Endodermal cell (in vitro differentiated cells): ENCODE results near the gene MID1. TPM values are rescaled to one million over a fixed set of nuclear protein-coding genes. Genes with fewer than 3 reads are reported as not detected.

Experiments
- DNase-seq: peaks from one replicate; pipeline ENCODE4 v3.0.0-alpha.2; 2017
- H3K27ac ChIP-seq: 2 replicates; pipeline ENCODE4 v1.5.1; 2013; ENCODE audit warnings: mild to moderate bottlenecking, low read depth, low read length, moderate library complexity
- H3K27me3 ChIP-seq: 2 replicates; pipeline ENCODE4 v1.6.1; 2013; ENCODE audit warnings: mild to moderate bottlenecking, low read length, moderate library complexity; ENCODE audit not compliant: insufficient read depth, control insufficient read depth, poor library complexity, severe bottlenecking
- H3K36me3 ChIP-seq: 2 replicates; pipeline ENCODE4 v1.7.0; 2013; ENCODE audit warnings: mild to moderate bottlenecking, low read length, moderate library complexity; ENCODE audit not compliant: control insufficient read depth, insufficient read depth
- H3K4me1 ChIP-seq: one replicate; pipeline ENCODE4 v1.7.0; 2013; ENCODE audit warnings: low read length; ENCODE audit not compliant: control insufficient read depth, insufficient read depth
- H3K4me3 ChIP-seq: 2 replicates; pipeline ENCODE4 v1.5.1; 2013; ENCODE audit warnings: mild to moderate bottlenecking, low read length, moderate library complexity
- H3K9ac ChIP-seq: 2 replicates; pipeline ENCODE4 v1.6.1; 2013; ENCODE audit warnings: mild to moderate bottlenecking, low read length, moderate library complexity; ENCODE audit not compliant: poor library complexity, severe bottlenecking; ENCODE audit errors: extremely low read depth
- H3K9me3 ChIP-seq: 2 replicates; pipeline ENCODE4 v1.6.1; 2013; ENCODE audit warnings: mild to moderate bottlenecking, low read length, moderate library complexity; ENCODE audit not compliant: control insufficient read depth
- H3K27ac Mint-ChIP-seq: 2 replicates; pipeline ENCODE4 v1.8.0; 2020; ENCODE audit warnings: mixed read lengths
- H3K27me3 Mint-ChIP-seq: 2 replicates; pipeline ENCODE4 v1.8.0; 2021; ENCODE audit warnings: mild to moderate bottlenecking, mixed read lengths; ENCODE audit not compliant: insufficient read depth
- H3K36me3 Mint-ChIP-seq: 2 replicates; pipeline ENCODE4 v1.8.0; 2020; ENCODE audit warnings: low read depth, mixed read lengths
- H3K4me1 Mint-ChIP-seq: 2 replicates; pipeline ENCODE4 v1.8.0; 2020; ENCODE audit warnings: mixed read lengths
- H3K4me3 Mint-ChIP-seq: 2 replicates; pipeline ENCODE4 v1.8.0; 2020; ENCODE audit warnings: mild to moderate bottlenecking, moderate library complexity, mixed read lengths
- H3K9me3 Mint-ChIP-seq: 2 replicates; pipeline ENCODE4 v1.8.0; 2020; ENCODE audit warnings: mild to moderate bottlenecking, mixed read lengths
- CTCF ChIP-seq: fragments of 200-600 bp; sonication (generic); conservative IDR thresholded peaks from 2 replicates; pipeline ENCODE4 v1.5.0; 2021; ENCODE audit warnings: antibody characterized with exemption, mild to moderate bottlenecking
- WGBS, 2 experiments: methylation state at CpG; one replicate each; pipeline versions ENCODE4 v1.1.5 to v1.1.7; 2013; ENCODE audit warnings: missing lambda C conversion rate in 2 of 2, mixed read lengths in 1 of 2; ENCODE audit not compliant: insufficient coverage in 1 of 2, insufficient read length in 1 of 2; 5-methylcytosine and 5-hydroxymethylcytosine counted together
- total RNA-seq, 2 donors: library from RNA; stranded (reverse); fragmentation: NEBNext Ultra II Directional in 1 of 2; extraction: Animal tissue kit (Norgen Biotek cat#: 25700) in 1 of 2; gene quantifications; 2 replicates in 1 of 2; 3 replicates in 1 of 2; pipeline ENCODE4 v1.2.1, GENCODE V29; 2021

Gene MID1
- total RNA-seq, 2 donors from 2014 or later = 23.5 to 24.9 TPM

GRCh38 chrX:10502961-10503360 is 117.4 kb downstream of the MID1 start:
- H3K4me1 ChIP-seq = no peaks in the 10 kb centered on the region
- H3K27ac Mint-ChIP-seq = no peak overlapping the region

GRCh38 chrX:10501611-10502010 is 118.8 kb downstream of the MID1 start:
- H3K4me3 Mint-ChIP-seq = no peak overlapping the region
- 100% methylated on average over 6 of the region's 6 CpGs; no CpG with 5 or more reads in 1 of the 2 experiments for WGBS, 2 experiments
- peaks cover 56% of the 10 kb centered on the region for H3K9me3 Mint-ChIP-seq
- no peaks in the 10 kb centered on the region for H3K27me3 ChIP-seq
- H3K4me3 ChIP-seq = no peak overlapping the region
- no peaks in the 10 kb centered on the region for H3K9me3 ChIP-seq
- H3K27ac Mint-ChIP-seq = no peak overlapping the region
- no peaks in the 10 kb centered on the region for H3K4me1 Mint-ChIP-seq
- peaks cover 5% of the 10 kb centered on the region for H3K36me3 ChIP-seq
- no peak overlapping the region for H3K9ac ChIP-seq
- no peaks in the 10 kb centered on the region for H3K27me3 Mint-ChIP-seq
- H3K27ac ChIP-seq = no peak overlapping the region
- peaks cover 7% of the 10 kb centered on the region for H3K36me3 Mint-ChIP-seq
- TF ChIP-seq CTCF = no peak
- no peaks in the 10 kb centered on the region for H3K4me1 ChIP-seq
- DNase-seq = no peak

More at GRCh38 chrX:10502961-10503360, 117.4 kb downstream of the MID1 start:
- no peaks in the 10 kb centered on the region for H3K9me3 ChIP-seq
- Mint-ChIP-seq H3K36me3 (peaks cover 7% of the 10 kb centered on the region), H3K27me3 (no peaks in the 10 kb centered on the region), H3K4me3 (no peak overlapping the region), H3K9me3 (peaks cover 52% of the 10 kb centered on the region), H3K4me1 (no peaks in the 10 kb centered on the region)
- H3K9ac ChIP-seq = no peak overlapping the region
- H3K27me3 ChIP-seq = no peaks in the 10 kb centered on the region
- TF ChIP-seq CTCF = no peak
- WGBS, 2 experiments = 90% methylated on average over 1 of the region's 2 CpGs; no CpG with 5 or more reads in 1 of the 2 experiments
- no peak overlapping the region for H3K4me3 ChIP-seq
- DNase-seq = no peak
- peaks cover 5% of the 10 kb centered on the region for H3K36me3 ChIP-seq
- H3K27ac ChIP-seq = no peak overlapping the region

GRCh38 chrX:10496345-10496965 is 123.9 kb downstream of the MID1 start:
- Histone ChIP-seq H3K27ac (no peak overlapping the region), H3K27me3 (no peaks in the 10 kb centered on the region), H3K9ac (no peak overlapping the region), H3K9me3 (no peaks in the 10 kb centered on the region), H3K4me3 (no peak overlapping the region), H3K4me1 (no peaks in the 10 kb centered on the region), H3K36me3 (peaks cover 4% of the 10 kb centered on the region)
- Mint-ChIP-seq H3K4me3 (no peak overlapping the region), H3K4me1 (no peaks in the 10 kb centered on the region), H3K36me3 (peaks cover 7% of the 10 kb centered on the region), H3K27ac (no peak overlapping the region), H3K27me3 (no peaks in the 10 kb centered on the region), H3K9me3 (peaks cover 38% of the 10 kb centered on the region)
- TF ChIP-seq CTCF = no peak
- DNase-seq = no peak
